GM19239 (cell line): ENCODE results near the gene NAPG.
"Not testable (repeated sequence)": the region's sequence is repeated elsewhere in the genome, so short reads cannot be mapped to it uniquely, and the experiment has no call there.

Experiments
- DNase-seq: peaks from one replicate; pipeline ENCODE4 v3.0.0; 2011; ENCODE audit warnings: low spot score; ENCODE audit not compliant: insufficient read length
- FAIRE-seq: peaks from 2 replicates; lab custom pipeline; 2011; peaks lifted over from hg19 to GRCh38; lab: Jason Lieb, UNC

Gene NAPG

DNA sequence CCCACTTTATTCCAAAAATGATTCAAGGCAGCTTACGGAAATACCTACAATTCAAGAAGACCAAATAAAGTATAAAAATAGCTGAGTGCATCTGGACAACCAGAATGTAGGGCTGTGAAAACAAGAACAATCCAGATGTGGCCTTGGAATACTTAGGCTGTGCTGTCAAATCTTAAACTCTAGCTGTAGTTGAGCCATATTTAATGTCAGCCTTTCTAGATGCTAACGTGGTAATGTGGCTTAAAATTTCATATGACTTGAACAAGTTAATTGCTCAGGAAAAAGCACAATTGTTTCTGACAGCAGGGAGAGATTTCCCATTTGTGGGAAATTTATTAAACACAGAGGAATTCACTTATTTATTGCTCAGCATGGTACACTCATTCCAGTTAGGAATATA, 14.6 kb upstream of the NAPG start:
- peak; percentile 59 for FAIRE-seq
- no peak for DNase-seq

GRCh38 chr18:10514082-10514481, 11.7 kb upstream of the NAPG start:
- FAIRE-seq (no peak), DNase-seq (no peak)

DNA sequence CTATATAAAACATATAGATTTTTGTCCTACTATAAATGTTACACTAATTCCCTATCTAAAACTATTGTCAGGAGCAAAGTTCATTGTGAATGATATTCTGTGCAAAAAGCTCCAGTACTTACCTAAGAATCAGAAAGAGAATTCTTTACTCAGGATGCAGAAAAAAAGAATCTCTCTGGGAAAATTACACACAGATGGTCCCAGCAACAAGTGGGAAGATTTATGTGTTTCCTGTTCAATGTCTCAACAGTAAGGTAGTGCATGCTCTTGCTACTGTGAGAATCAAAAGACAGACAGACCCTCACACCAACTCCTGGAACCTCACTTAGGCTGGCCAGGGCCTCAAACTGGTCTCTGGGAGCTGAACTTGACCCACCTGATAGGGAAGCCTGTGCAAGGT, 11.2 kb upstream of the NAPG start:
- FAIRE-seq, result no peak
- no peak for DNase-seq

GRCh38 chr18:10515456-10515855, 10.4 kb upstream of the NAPG start:
- no peak for FAIRE-seq
- no peak for DNase-seq

- DNase-seq (no peak), FAIRE-seq (no peak)
These were observed 9.7 kb upstream of the NAPG start for GRCh38 chr18:10516078-10516477.

GRCh38 chr18:10518595-10519255, 7.1 kb upstream of the NAPG start:
- DNase-seq, result no peak
- no peak for FAIRE-seq

GRCh38 chr18:10519366-10519765, 6.5 kb upstream of the NAPG start:
- DNase-seq, result no peak
- FAIRE-seq, result no peak

DNA sequence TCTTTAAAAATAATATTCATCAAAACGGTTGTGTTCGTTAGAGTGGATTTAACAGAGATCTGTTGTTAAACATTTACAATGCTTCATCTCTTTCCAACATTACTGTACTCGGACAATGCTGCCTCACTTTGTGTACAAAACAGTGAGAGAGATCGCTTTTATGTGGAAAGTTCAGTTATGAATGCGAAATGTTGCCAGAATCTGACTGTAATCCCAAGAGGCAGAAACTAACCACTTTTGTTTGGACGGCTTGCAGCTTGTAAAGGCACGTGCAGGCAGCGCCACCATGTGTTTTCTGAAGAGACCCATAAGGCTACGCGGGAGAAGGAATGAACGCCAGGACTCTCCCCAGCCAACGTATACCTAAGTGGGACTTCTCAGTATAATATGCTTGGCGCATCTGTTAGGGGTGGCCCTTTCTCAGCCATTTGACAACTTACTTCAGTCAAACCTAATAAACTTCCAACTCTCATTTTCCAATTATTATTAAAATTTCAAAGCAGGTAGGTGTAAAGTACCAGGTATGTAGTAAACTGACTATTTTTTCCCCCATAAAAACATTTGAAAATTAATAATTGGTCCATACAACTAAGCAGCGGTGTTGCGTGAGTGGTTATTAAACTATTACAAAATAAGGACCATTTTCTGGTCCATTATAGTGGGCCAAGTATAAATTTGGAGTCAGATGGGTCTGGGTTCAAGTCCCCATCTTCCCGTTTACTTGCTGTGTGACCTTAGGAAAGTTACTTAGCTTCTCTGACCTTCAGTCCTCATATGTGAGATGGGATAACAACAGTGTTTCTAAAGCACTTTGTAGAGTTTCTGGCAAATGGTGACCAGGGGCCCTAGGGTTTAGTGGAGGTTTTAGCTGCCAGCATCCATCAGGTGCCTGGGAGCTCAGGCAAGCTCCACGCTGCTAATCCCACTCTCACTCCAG, 5.6 kb upstream of the NAPG start:
- DNase-seq, result peak; percentile 42

GRCh38 chr18:10521566-10521965, 4.3 kb upstream of the NAPG start:
- no peak for FAIRE-seq
- no peak for DNase-seq

More for the DNA sequence above, 5.6 kb upstream of the NAPG start:
- peak; percentile 90 for FAIRE-seq

DNA sequence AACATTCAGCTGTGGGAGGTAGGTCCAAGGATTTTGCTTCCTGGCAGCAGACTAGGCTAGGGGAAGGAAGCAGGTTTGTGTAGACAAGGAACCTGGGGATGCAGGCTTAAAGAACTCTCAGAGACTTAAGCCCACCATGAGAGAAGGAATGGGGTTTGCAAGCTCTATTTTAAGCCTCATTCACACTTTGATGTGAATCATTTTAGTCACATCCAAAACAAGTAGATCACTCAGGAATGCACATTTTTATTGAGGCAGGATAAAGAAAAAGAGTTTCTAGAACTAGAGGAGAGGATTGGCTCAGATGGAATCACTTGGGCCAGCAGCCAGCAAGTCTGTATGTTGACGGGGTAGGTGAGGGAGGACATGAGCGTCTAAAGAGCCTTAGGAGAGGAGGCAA, 3.3 kb upstream of the NAPG start:
- no peak for FAIRE-seq
- DNase-seq, result no peak

DNA sequence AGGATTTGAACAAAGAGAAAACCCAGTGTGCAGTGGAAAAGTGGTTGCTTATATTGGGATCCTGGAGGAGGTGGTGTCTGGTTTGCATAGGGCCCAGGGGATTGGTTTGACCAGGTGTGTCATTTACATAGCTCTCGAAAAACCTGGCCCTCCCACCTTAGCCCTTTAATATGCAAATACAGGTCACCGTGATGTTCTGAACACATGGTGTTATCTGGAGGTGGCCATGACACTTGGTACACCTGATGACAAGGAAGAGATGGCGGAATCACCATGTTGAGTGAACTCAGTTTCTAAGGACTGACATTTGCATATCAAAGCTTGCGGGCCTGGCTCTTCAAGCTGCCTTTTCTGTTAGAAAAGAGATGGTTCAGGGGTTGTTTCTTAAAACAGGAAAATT, 2.3 kb upstream of the NAPG start:
- FAIRE-seq (no peak), DNase-seq (no peak)

DNA sequence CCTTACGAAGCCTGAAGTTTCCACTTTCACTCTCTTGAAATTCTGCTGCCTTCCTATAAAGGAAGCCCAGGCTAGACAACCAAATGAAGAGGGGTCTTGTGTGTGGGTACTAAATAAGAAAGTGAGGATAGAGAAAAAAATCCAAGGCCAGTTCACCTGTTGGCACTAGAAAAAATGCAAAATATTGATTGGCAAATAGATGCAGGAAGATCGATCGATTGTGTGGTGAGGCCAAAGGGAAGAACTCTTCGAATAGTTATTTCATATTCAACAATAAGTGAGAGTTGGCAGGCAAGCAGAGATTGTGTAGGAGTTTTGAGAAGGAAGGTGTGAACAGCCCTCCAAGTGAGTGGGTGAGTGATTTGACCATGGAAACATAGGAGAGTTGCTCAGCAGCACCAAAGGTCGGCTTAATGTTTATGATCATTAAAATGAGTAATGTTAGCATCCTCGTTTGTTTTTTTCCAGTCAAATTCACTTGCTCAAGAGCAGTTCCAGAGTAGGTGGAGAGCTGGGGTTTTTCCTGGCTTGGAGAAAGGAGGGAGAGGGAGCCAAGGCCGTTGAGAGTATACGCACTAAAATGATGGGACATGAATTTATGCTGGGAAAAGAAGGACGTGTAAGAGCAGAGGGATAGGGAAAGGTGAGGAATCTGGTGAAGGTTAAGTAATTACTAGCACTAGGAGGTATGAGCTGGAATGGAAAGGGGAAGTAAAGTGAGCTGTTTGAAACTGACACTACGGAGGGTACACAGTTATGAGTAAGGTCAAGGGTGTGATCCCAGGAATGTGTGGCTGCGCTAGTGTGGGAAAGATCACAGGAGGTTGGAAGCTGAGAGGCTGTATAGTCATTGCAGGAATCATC, 1.1 kb upstream of the NAPG start:
- FAIRE-seq (no peak), DNase-seq (no peak)

GRCh38 chr18:10525371-10525691, 496 bp upstream of the NAPG start:
- FAIRE-seq, result peak; percentile 48
- DNase-seq, result no peak

DNA sequence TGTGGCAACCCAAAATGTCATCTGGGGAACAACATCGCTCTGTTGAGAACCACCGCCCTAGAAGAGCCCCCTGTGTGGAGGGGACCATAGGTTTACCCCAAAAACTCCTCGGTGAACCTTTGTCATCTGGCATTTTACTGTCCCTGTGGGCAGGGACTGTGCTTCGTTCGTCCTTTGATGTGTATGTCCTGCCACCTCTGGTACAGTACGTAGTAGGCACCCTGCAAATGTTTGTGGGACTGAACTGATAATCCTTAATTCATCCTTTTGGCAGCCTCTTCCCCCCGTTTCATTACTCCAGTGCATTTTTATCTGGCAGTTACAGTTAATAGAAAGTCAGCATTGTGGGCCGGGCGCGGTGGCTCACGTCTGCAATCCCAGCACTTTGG, 728 bp downstream of the NAPG start:
- DNase-seq (no peak), FAIRE-seq (peak; percentile 65)

DNA sequence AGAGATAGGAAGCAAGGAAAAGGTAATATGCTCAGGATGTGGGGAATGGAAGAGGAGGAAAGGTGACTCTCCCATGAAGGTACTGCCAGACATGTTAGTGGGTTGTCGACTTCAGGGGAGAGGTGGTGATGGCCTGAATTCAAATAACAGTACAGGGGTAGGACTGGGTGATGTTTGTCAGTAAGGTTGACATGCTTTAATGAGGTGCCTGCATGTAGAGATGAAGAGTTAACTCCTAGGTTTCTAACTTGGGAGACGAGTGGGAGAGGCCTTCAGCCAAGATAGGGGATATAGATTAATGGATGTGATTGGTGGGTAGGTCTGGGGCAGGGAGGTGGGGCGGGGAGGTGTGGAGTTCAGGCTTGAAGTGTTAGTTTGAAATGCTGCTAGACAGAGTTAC, 2.6 kb downstream of the NAPG start:
- no peak for DNase-seq

GRCh38 chr18:10530002-10530401, 4.2 kb downstream of the NAPG start:
- DNase-seq, result no peak

More for the DNA sequence above, 2.6 kb downstream of the NAPG start:
- no peak for FAIRE-seq

GRCh38 chr18:10530852-10531251, 5.0 kb downstream of the NAPG start:
- no peak for DNase-seq
- no peak for FAIRE-seq

More at GRCh38 chr18:10530002-10530401, 4.2 kb downstream of the NAPG start:
- FAIRE-seq, result no peak

GRCh38 chr18:10533111-10533510, 7.3 kb downstream of the NAPG start:
- no peak for DNase-seq
- no peak for FAIRE-seq

DNA sequence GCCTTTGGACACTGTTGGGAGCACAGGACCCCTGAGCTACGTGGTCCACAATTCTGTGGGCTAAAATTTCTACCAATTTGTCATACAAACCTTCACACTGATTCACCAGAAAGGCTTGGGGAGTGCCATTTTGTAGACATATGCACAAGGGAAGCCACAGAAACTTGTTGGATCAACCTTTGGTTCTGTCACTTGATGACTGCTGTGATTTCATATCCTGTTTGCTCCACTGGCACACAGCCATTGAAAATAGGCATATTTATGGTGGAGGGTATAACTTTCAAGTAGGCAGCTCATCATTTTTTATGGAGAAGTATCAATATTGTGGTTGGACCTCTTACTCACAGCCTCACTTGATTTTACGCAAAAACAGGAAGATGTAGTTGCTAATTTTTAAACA, 10.5 kb downstream of the NAPG start:
- no peak for FAIRE-seq
- no peak for DNase-seq

- DNase-seq, result no peak
- no peak for FAIRE-seq
These were observed 11.9 kb downstream of the NAPG start for GRCh38 chr18:10537765-10538164.

- not testable (repeated sequence) for FAIRE-seq
These were observed 13.3 kb downstream of the NAPG start for GRCh38 chr18:10539124-10539523.

More at GRCh38 chr18:10539124-10539523, 13.3 kb downstream of the NAPG start:
- not testable (repeated sequence) for DNase-seq
